GM12801 (cell line): ENCODE measurements around the gene PIWIL1.

Experiments used
- TF ChIP-seq, protein P1 (sequence below): IDR thresholded peaks from one replicate; pipeline ENCODE4 v1.5.1; 2011; ENCODE audit warnings: control low read depth; ENCODE audit not compliant: insufficient read length; ENCODE audit errors: extremely low read depth

PIWIL1 gene

DNA sequence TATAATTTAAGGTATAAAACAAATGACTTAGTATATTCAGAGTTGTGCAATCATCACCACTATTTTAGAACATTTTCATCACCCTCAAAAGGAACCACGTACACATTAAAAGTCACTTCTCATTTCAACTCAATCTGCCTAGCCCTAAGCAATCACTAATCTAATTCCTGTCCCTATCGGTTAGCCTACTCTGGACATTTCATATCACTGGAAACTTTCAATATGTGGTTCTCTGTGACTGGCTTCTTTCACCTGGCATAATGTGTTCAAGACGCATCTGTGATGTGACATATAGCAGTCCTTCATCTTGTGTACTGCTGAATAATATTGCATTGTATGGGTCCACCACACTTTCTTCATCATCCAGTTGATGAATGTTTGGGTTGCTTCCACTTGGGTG, 15.4 kb upstream of the PIWIL1 start:
- TF ChIP-seq, protein P1, sequence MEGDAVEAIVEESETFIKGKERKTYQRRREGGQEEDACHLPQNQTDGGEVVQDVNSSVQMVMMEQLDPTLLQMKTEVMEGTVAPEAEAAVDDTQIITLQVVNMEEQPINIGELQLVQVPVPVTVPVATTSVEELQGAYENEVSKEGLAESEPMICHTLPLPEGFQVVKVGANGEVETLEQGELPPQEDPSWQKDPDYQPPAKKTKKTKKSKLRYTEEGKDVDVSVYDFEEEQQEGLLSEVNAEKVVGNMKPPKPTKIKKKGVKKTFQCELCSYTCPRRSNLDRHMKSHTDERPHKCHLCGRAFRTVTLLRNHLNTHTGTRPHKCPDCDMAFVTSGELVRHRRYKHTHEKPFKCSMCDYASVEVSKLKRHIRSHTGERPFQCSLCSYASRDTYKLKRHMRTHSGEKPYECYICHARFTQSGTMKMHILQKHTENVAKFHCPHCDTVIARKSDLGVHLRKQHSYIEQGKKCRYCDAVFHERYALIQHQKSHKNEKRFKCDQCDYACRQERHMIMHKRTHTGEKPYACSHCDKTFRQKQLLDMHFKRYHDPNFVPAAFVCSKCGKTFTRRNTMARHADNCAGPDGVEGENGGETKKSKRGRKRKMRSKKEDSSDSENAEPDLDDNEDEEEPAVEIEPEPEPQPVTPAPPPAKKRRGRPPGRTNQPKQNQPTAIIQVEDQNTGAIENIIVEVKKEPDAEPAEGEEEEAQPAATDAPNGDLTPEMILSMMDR = no peak

DNA sequence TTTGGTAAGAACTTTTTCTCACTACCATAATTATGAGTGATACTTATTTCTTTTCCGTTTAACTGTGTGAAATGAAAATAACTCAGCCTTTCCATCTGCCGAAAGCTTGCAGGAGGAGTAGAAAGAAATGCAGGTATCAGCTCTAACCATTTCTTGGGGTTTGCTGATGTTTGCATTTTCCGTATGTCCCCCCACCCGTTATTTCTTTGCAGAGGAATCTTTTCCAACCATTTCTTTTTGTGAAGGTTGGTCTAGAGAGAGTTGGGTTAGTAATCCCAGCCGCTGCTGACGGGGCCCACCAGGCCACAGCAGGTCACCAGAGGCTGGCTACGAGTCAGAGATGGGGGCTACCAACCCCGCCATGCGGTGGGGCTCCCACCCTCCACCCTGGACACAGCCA, 7.0 kb upstream of the PIWIL1 start:
- TF ChIP-seq, protein P1 = no peak

GRCh38 chr12:130331146-130331545, 6.5 kb upstream of the PIWIL1 start:
- TF ChIP-seq, protein P1 = no peak

DNA sequence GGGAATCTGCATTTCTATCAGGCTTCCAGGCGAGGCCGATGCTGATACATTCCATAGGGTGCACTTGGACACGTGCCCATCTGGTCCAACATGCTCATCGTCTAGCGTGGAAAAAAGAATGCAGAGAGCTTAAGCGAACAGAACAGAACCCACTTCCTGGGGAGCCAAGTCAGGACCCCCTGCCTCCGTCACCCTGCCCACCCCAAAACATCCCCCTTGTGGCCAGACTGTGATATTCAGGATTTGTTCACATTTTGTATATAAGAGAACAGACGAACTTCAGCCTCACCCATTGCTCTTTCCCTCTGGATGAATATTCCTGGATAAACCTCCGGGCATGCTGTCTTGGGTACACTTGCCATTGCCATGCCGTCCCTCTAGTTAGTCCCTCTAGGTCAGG, 4.3 kb upstream of the PIWIL1 start:
- TF ChIP-seq, protein P1 = no peak

DNA sequence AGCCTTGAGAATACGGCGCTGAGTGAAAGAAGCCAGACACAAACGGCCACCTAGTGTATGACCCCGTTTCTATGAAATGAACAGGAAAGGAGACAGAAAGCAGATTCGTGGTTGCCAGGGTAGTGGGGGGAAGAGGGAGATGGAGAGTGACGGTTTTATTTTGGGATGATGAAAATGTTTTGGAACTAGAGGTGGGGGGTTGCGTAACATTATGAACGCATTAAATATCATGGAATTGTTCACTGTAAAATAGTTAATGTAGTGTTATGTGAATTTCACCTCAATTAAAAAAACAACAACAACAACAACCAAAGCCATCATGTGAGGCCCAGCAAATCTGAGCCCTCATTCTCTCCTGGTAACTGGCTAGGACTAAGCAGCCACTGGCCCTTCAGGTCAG, 3.3 kb upstream of the PIWIL1 start:
- TF ChIP-seq, protein P1 = no peak

DNA sequence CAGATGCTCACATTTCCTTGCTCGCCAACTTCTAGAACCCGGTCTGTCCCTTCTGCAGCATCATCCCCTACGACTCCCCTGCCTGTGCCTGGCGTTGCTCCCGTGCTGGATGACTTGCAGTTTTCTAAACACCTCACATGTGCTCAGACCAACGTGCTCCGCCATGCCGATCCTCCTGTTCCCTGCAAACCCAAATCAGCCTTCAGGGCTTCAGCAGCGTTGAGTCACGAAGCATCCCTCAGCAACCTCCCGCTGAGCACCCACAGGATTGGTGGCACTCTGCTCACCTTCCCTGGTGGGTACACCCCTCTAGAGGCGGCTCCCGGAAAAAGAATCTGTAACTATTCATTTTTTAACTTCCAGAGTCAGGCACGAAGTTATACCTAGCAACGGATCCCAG, 2.8 kb upstream of the PIWIL1 start:
- TF ChIP-seq, protein P1 = no peak

DNA sequence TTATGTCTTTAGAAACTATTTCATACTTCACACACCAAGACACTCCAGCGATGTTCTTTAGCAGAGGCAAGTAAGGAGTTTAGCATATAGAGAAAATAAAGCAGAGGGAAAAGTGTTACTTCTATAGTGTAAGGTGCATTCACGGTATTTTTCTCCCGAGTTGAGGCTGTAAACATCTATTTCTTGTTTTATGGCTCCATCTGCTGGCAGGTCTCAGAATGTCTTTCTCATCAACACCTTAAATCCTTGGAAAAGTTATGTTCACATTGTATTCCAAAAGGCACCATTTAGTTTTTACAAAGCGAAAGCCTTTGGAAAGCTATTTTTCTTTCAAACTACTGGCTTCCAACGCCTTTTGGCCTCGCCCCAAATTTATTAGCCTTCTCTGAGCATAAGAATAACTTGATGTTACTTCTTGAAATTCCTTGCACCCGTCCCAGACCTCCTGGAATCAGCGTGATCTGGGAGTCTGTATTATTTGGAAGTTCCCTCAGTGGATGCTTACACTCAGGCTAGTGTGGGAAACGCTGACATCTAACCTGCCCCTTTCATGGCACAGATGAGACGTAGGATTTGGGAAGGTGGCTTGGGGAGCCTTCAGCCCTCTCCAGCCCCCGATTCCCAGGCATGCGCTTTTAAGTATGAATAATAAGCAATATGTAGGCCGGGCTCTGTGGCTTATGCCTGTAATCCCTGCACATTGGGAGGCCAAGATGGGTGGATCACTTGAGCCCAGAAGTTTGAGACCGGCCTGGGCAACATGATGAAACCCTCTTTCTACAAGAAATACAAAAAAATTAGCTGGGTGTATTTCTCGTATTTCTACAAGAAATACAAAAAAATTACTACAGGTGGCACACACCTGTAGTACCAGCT, 1.9 kb upstream of the PIWIL1 start:
- TF ChIP-seq, protein P1 = no peak
